ENCODE measurements around the gene ARL6IP1. TPM values are rescaled to one million over a fixed set of nuclear protein-coding genes. Genes with fewer than 3 reads are reported as not detected.

Gene ARL6IP1
- total and polyA plus RNA-seq, 8 donors, result 36.0 to 309 (median 56.9) TPM

DNA sequence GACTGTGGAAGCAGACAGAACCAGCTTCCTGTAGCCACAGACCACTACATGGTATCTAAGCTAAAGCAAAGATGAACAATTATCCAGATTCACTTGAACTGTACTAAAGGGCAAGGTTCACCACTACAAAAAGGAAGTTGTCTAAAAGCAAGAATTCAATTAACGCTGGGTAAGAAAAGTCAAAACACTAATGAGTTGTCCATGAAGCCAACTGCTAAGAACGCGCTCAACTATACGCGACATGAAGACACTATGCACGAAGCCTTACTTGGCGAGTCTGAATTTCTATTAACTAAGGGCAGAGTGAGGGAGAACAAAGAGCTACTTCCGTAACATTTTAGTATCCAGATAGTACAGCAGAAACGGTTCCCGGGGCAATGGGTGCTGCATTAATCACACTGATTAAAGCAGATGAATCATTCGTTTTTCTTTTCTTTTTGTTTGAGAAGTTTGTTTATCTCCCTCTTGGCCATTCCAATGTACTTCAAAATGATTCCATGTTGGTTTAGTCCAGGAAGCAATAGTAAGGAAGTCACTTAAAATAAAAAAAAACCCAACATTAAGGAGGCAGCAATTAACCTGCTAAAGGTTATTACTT, 8.4 kb downstream of the ARL6IP1 start:
- Histone ChIP-seq H3K4me3 (no peak overlapping the region), H3K27ac (peak overlapping the region in 3 of 5 donors; percentile 14 to 69 (median 54)), H3K36me3 (peaks cover 46 to 76% (median 72%) of the 10 kb centered on the region in 4 donors), H3K27me3 (no peaks in the 10 kb centered on the region), H3K4me1 (peaks cover 21 to 70% (median 27%) of the 10 kb centered on the region in 4 donors), H3K9me3 (no peaks in the 10 kb centered on the region)
- intact Hi-C loops (cut with DNase I; ENCODE audit: low total_unique reads), result no loop called here
- TF ChIP-seq EP300 (IDR thresholded peaks at IDR 0.05) (no peak), POLR2AphosphoS5 (IDR thresholded peaks at IDR 0.05) (peak in 1 of 3 donors; percentile 17)
- WGBS, 5 donors, result 69 to 78% (median 73%) methylated on average over 11 of the region's 11 CpGs
- DNase-seq, result no peak

DNA sequence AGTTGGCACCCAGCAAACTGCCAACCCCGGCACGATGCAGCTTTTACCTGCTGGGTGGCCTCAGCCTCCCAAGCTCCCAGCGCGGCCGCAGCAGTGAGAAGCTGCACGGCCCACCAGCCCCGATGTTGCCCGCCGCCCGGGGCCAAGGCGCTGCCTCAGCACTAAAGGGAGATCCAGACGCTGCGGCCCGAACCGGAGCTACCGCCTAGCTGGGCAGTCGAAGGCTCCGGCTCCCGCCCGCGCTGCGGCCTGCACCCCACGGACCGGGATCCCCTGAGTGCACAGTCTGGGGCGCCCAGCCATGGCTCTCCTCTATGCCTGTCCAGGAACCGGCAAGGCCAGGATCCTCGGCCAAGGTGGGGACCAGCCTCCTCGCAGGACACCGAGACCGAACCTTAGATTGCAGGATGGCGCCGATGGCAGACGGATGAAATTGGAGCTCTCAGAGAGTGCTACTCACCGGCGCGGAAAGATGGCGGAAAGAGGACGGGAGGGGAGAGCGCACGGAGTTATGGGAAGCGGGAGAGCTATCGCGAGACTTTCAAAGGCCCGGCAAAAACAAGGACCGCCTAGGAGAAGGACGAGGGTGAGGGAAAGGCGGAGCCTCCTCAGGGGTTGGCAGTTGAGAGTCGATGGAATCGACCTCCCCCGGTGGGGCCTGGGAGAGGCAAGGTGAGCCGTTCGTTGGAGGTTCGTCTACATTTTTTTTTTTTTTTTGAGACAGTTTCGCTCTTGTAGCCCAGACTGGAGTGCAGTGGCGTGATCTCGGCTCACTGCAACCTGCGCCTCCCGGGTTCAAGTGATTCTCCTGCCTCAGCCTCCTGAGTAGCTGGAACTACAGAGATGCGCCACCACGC, 11.3 kb downstream of the ARL6IP1 start, which contains the start of gene RPS15A:
Gene RPS15A, minus strand, starts transcription at position 485 of the 857 bp plus-strand sequence. CDS start 1,221 bp downstream, outside the sequence.
- TF ChIP-seq POLR2A (IDR thresholded peaks at IDR 0.05), result peak in 2 of 4 donors; percentile 51 to 72
- peak; percentile 82 to 95 (median 89) for TF ChIP-seq POLR2AphosphoS5 (IDR thresholded peaks at IDR 0.05)
- TF ChIP-seq EP300 (IDR thresholded peaks at IDR 0.05), result no peak
- H3K4me3 ChIP-seq, result peak within 1 kb of the TSS; percentile 92 to 100 (median 97)
- peak within 1 kb of the TSS; percentile 86 to 92 (median 89) for H3K27ac ChIP-seq
- whole genome bisulfite sequencing, 5 donors, result 1 to 4% (median 3%) methylated on average over 50 to 60 of the region's 60 CpGs
- H3K9me3 ChIP-seq, result no peaks in the 10 kb centered on the region
- DNase-seq, result peak; percentile 94 to 99
- H3K36me3 ChIP-seq, result peaks cover 57 to 77% (median 74%) of the 10 kb centered on the region in 4 donors
- intact Hi-C loops (cut with DNase I; ENCODE audit: low total_unique reads), result no loop called here
- peaks cover 41 to 74% (median 49%) of the 10 kb centered on the region in 4 donors for H3K4me1 ChIP-seq
- H3K27me3 ChIP-seq, result no peaks in the 10 kb centered on the region

GRCh38 chr16:18789515-18789849, 11.9 kb downstream of the ARL6IP1 start:
- no peak for DNase-seq
- peaks cover 41 to 80% (median 53%) of the 10 kb centered on the region in 4 donors for H3K4me1 ChIP-seq
- H3K27ac ChIP-seq, result peak overlapping the region; percentile 57 to 92 (median 89)
- TF ChIP-seq POLR2A (IDR thresholded peaks at IDR 0.05), result no peak
- no peaks in the 10 kb centered on the region for H3K9me3 ChIP-seq
- peak overlapping the region; percentile 92 to 100 (median 97) for H3K4me3 ChIP-seq
- peaks cover 58 to 77% (median 74%) of the 10 kb centered on the region in 4 donors for H3K36me3 ChIP-seq
- WGBS, 5 donors, result 0 to 2% (median 0%) methylated on average over 5 of the region's 5 CpGs
- H3K27me3 ChIP-seq, result no peaks in the 10 kb centered on the region
- intact Hi-C loops (cut with DNase I; ENCODE audit: low total_unique reads), result no loop called here

- Histone ChIP-seq H3K27ac (peak overlapping the region in 4 of 5 donors; percentile 86 to 92 (median 90)), H3K4me3 (peak overlapping the region; percentile 92 to 100 (median 97)), H3K4me1 (peaks cover 41 to 83% (median 55%) of the 10 kb centered on the region in 4 donors), H3K27me3 (no peaks in the 10 kb centered on the region), H3K9me3 (no peaks in the 10 kb centered on the region), H3K36me3 (peaks cover 58 to 77% (median 74%) of the 10 kb centered on the region in 4 donors)
- DNase-seq, result peak in 1 of 2 donors; percentile 32
- intact Hi-C loops (cut with DNase I; ENCODE audit: low total_unique reads), result no loop called here
- WGBS, 5 donors, result 4 to 12% (median 7%) methylated on average over 20 of the region's 20 CpGs
- no peak for TF ChIP-seq CTCF (IDR thresholded peaks at IDR 0.05)
These were observed 12.4 kb downstream of the ARL6IP1 start for GRCh38 chr16:18788828-18789514.

DNA sequence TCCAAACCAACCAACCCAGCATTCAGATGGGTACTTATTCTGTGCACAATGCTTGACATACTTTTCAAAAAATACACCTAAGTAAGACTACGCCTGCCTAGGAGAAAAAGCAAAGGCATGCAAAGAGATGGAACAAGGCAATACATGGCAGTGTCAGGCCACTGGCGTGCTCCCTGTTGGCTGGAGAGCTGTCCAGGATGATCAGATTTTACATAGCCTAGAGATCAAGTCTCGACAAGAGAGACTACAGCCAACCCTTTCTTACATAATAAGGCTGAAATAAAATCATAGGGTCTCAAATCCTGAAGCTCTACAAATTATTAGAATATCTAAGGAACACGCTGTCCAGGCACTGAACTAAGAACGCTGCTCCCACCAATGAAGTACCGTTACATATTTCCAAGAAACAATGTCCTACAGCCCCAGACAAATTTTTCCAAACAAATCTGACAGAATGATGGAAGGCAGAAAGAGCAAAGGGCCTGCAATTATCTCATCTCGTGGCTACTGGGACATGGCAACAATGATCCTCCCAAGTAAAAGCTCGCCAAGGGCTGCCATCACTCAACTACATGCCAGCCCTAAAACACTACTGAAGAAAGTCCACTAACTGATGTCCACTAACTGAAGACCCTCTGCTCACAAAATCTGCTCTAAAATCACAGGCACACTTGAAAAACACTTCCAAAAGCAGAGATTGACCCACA, 16.3 kb downstream of the ARL6IP1 start:
- WGBS, 5 donors, result 63 to 73% (median 65%) methylated on average over 8 of the region's 8 CpGs
- Histone ChIP-seq H3K4me3 (peak overlapping the region in 2 of 4 donors; percentile 2 to 92), H3K36me3 (peaks cover 59 to 70% (median 66%) of the 10 kb centered on the region in 4 donors), H3K27ac (peak overlapping the region in 1 of 5 donors; percentile 44), H3K4me1 (peaks cover 41 to 59% (median 50%) of the 10 kb centered on the region in 4 donors), H3K27me3 (no peaks in the 10 kb centered on the region), H3K9me3 (no peaks in the 10 kb centered on the region)
- TF ChIP-seq POLR2A (IDR thresholded peaks at IDR 0.05), result no peak
- no peak for TF ChIP-seq CTCF (IDR thresholded peaks at IDR 0.05)
- TF ChIP-seq EP300 (IDR thresholded peaks at IDR 0.05), result no peak
- TF ChIP-seq POLR2AphosphoS5 (IDR thresholded peaks at IDR 0.05), result no peak
- DNase-seq, result no peak
- intact Hi-C loops (cut with DNase I; ENCODE audit: low total_unique reads), result no loop called here
